Prostate gland (tissue), 2 donors: ENCODE results near the gene ZBTB16.

Source experiments
- CTCF ChIP-seq, 4 experiments: fragments of 200-600 bp in 2 of 4; fragments of 450-650 bp in 2 of 4; sonication (generic) in 2 of 4; IDR thresholded peaks; 1 replicate in 3 of 4; 2 replicates in 1 of 4; pipeline ENCODE4 v1.5.1; 2016 to 2019; ENCODE audit warnings: antibody characterized with exemption in 4 of 4, mild to moderate bottlenecking in 2 of 4, moderate library complexity in 2 of 4
- POLR2A ChIP-seq: fragments of 450-650 bp; IDR thresholded peaks from one replicate; pipeline ENCODE4 v1.6.1; 2016; ENCODE audit warnings: antibody characterized with exemption, mild to moderate bottlenecking

- no peak for TF ChIP-seq POLR2A
- no peak for TF ChIP-seq CTCF (IDR thresholded peaks at IDR 0.05)
Observed at GRCh38 chr11:114128399-114128798, 68.9 kb downstream of the ZBTB16 start.
